Epithelial cell of esophagus (primary cell): ENCODE measurements around the gene MAPK14.
"Not testable (repeated sequence)": the region's sequence is repeated elsewhere in the genome, so short reads cannot be mapped to it uniquely, and the experiment has no call there.

Source experiments
- DNase-seq: peaks from one replicate; pipeline ENCODE4 v3.0.0; 2010; ENCODE audit warnings: low read depth
- H3K4me3 ChIP-seq: 2 replicates; pipeline ENCODE4 v1.5.1; 2011; ENCODE audit warnings: mild to moderate bottlenecking, low read length, control low read depth
- CTCF ChIP-seq: IDR thresholded peaks from 2 replicates; pipeline ENCODE4 v1.5.1; 2011; ENCODE audit warnings: low read depth, mild to moderate bottlenecking, low read length, control low read depth, inconsistent platforms; ENCODE audit not compliant: insufficient read depth; ENCODE audit errors: missing control alignments

The MAPK14 gene

GRCh38 chr6:36121787-36122494 is 94.3 kb downstream of the MAPK14 start:
- no peak for TF ChIP-seq CTCF
- no peak for DNase-seq
- H3K4me3 ChIP-seq: no peak overlapping the region

GRCh38 chr6:36122495-36123269 is 95.1 kb downstream of the MAPK14 start:
- no peak overlapping the region for H3K4me3 ChIP-seq
- DNase-seq: no peak
- no peak for TF ChIP-seq CTCF

- TF ChIP-seq CTCF: peak; percentile 83
- peak; percentile 80 for DNase-seq
- no peak overlapping the region for H3K4me3 ChIP-seq
Observed at GRCh38 chr6:36123270-36124139, 95.9 kb downstream of the MAPK14 start.

GRCh38 chr6:36124346-36124745 is 96.7 kb downstream of the MAPK14 start:
- H3K4me3 ChIP-seq, DNase-seq: not testable (repeated sequence)

GRCh38 chr6:36124881-36125280 is 97.3 kb downstream of the MAPK14 start:
- no peak for TF ChIP-seq CTCF
- no peak for DNase-seq
- H3K4me3 ChIP-seq: no peak overlapping the region

- no peak for DNase-seq
- H3K4me3 ChIP-seq: no peak overlapping the region
- no peak for TF ChIP-seq CTCF
Observed at GRCh38 chr6:36125575-36125974, 98.0 kb downstream of the MAPK14 start.

- DNase-seq: no peak
- no peak for TF ChIP-seq CTCF
Observed at GRCh38 chr6:36126121-36126520, 98.5 kb downstream of the MAPK14 start.

More at GRCh38 chr6:36126121-36126520, 98.5 kb downstream of the MAPK14 start:
- no peak overlapping the region for H3K4me3 ChIP-seq
